ENCODE data around the gene TCEAL6.
"Not testable (repeated sequence)": the region's sequence is repeated elsewhere in the genome, so short reads cannot be mapped to it uniquely, and the experiment has no call there.

The TCEAL6 gene

GRCh38 chrX:102142274-102142673 is at the start of gene TCEAL6:
Gene TCEAL6 (minus strand): TSS chrX:102142481.
- DNase-seq (ENCODE audit: low read depth in 2 of 2), result not testable (repeated sequence)

- DNase-seq (ENCODE audit: low read depth in 2 of 2), result no peak
Measured at GRCh38 chrX:102185967-102186720, 43.9 kb upstream of the TCEAL6 start.

GRCh38 chrX:102155806-102156179 is 13.5 kb upstream of the TCEAL6 start, which contains the start of gene BEX5:
Gene BEX5 (minus strand): TSS chrX:102155977. CDS start chrX:102154265, 1,712 bp downstream.
- DNase-seq (ENCODE audit: low read depth in 2 of 2), result peak; percentile 7 to 39

- no peak for DNase-seq (ENCODE audit: low read depth in 2 of 2)
Measured at GRCh38 chrX:102154900-102155805, 12.9 kb upstream of the TCEAL6 start.

- DNase-seq (ENCODE audit: low read depth in 2 of 2), result no peak
Measured at GRCh38 chrX:102154218-102154860, 12.1 kb upstream of the TCEAL6 start.

GRCh38 chrX:102141631-102142030 is 650 bp downstream of the TCEAL6 start:
- not testable (repeated sequence) for DNase-seq (ENCODE audit: low read depth in 2 of 2)

- DNase-seq (ENCODE audit: low read depth in 2 of 2), result not testable (repeated sequence)
Measured at GRCh38 chrX:102140876-102141275, 1.4 kb downstream of the TCEAL6 start.

GRCh38 chrX:102138064-102138463 is 4.2 kb downstream of the TCEAL6 start:
- no peak for DNase-seq (ENCODE audit: low read depth in 2 of 2)

GRCh38 chrX:102129473-102129872 is 12.8 kb downstream of the TCEAL6 start:
- no peak for DNase-seq (ENCODE audit: low read depth in 2 of 2)

GRCh38 chrX:102126863-102127262 is 15.4 kb downstream of the TCEAL6 start:
- no peak for DNase-seq (ENCODE audit: low read depth in 2 of 2)

- DNase-seq (ENCODE audit: low read depth in 2 of 2), result not testable (repeated sequence)
Measured at GRCh38 chrX:102126080-102126818, 16.0 kb downstream of the TCEAL6 start.

- peak in 1 of 2 donors; percentile 11 for DNase-seq (ENCODE audit: low read depth in 2 of 2)
Measured at GRCh38 chrX:102125436-102125835, 16.8 kb downstream of the TCEAL6 start, which contains the start of gene TCEAL2. Gene TCEAL2 (plus strand): TSS chrX:102125679. CDS start chrX:102126831, 1,152 bp downstream.

GRCh38 chrX:102125014-102125413 is 17.3 kb downstream of the TCEAL6 start:
- DNase-seq (ENCODE audit: low read depth in 2 of 2), result not testable (repeated sequence)

- DNase-seq (ENCODE audit: low read depth in 2 of 2), result no peak
Measured at GRCh38 chrX:102115748-102116147, 26.5 kb downstream of the TCEAL6 start.

- no peak for DNase-seq (ENCODE audit: low read depth in 2 of 2)
Measured at GRCh38 chrX:102113367-102113766, 28.9 kb downstream of the TCEAL6 start.
